Ovary (tissue), 9 donors: ENCODE measurements around the gene ATP5PO. TPM values are rescaled to one million over a fixed set of nuclear protein-coding genes. Genes with fewer than 3 reads are reported as not detected.
"Not testable (repeated sequence)": the region's sequence is repeated elsewhere in the genome, so short reads cannot be mapped to it uniquely, and the experiment has no call there.

Source experiments
- DNase-seq, 5 donors: peaks; one replicate each; pipeline ENCODE4 v3.0.0-alpha.2; 2019 to 2020
- H3K27ac ChIP-seq, 2 donors: fragments of 200-600 bp; one replicate each; pipeline versions ENCODE4 v1.5.1 to v1.8.0; 2019 to 2022
- H3K27me3 ChIP-seq: fragments of 200-600 bp; one replicate; pipeline ENCODE4 v1.8.0; 2022
- H3K36me3 ChIP-seq: fragments of 200-600 bp; sonication (generic); one replicate; pipeline ENCODE4 v1.5.1; 2019
- H3K4me1 ChIP-seq: one replicate; pipeline ENCODE4 v1.8.1; 2013; ENCODE audit warnings: mild to moderate bottlenecking, moderate library complexity; ENCODE audit not compliant: insufficient read depth
- H3K4me3 ChIP-seq: fragments of 200-600 bp; sonication (generic); one replicate; pipeline ENCODE4 v1.5.1; 2017
- H3K9me3 ChIP-seq, 2 donors: fragments of 200-600 bp in 1 of 2; sonication (generic) in 1 of 2; one replicate each; pipeline versions ENCODE4 v1.5.1 to v1.8.1; 2013 to 2019; ENCODE audit warnings: mild to moderate bottlenecking in 1 of 2, moderate library complexity in 1 of 2
- EP300 ChIP-seq: sonication (generic); formaldehyde crosslinking; IDR thresholded peaks from one replicate; pipeline ENCODE4 v1.6.1; 2017; ENCODE audit warnings: antibody characterized with exemption
- POLR2A ChIP-seq: fragments of 450-650 bp; IDR thresholded peaks from one replicate; pipeline ENCODE4 v1.6.1; 2017; ENCODE audit warnings: antibody characterized with exemption, mild to moderate bottlenecking, moderate library complexity
- WGBS, 3 donors: extraction: QIAGEN DNeasy Blood & Tissue Kit in 1 of 3; methylation state at CpG; one replicate each; pipeline versions ENCODE4 v1.1.5 to v1.1.7; 2013 to 2017; 5-methylcytosine and 5-hydroxymethylcytosine counted together
- intact Hi-C, 4 donors: fragments of 100-400 bp; cut with DNase I; formaldehyde crosslinking; loops; one replicate each; pipeline versions ENCODE4 v1.11.0 to v1.15.1; 2022 to 2023
- polyA plus RNA-seq, 2 donors: library from polyadenylated mRNA; stranded (reverse); fragments of 200-250 nt in 1 of 2; fragments of 350-450 nt in 1 of 2; fragmentation: Illumina TruSeq in 1 of 2; extraction: RNeasy Lipid Tissue Mini Kit (QIAGEN cat#74804) in 1 of 2; gene quantifications; one replicate each; pipeline ENCODE4 v1.2.3, GENCODE V29; 2013 to 2014
- total RNA-seq, 7 donors: library from RNA; depleted of rRNA in 2 of 7; stranded (reverse); fragments of >200 nt in 2 of 7; fragmentation: NEBNext Ultra II Directional in 3 of 7; extraction: Animal tissue kit (Norgen Biotek cat#: 25700) in 3 of 7; gene quantifications; one replicate each; pipeline versions ENCODE4 v1.1.0 to v1.2.4, GENCODE V29; 2016 to 2023
- TF ChIP-seq, protein P1 (sequence below), 3 donors: fragments of 450-650 bp in 2 of 3; fragments of 200-600 bp in 1 of 3; IDR thresholded peaks; one replicate each; pipeline versions ENCODE4 v1.5.1 to v1.8.0; 2016 to 2022; ENCODE audit warnings: antibody characterized with exemption in 3 of 3, mild to moderate bottlenecking in 1 of 3
- donor health status: DM: no; HTN: no; CAD: no; lungs with moderate emphysema.
- donor health status: DM: no; HTN: no; CAD: no.
- donor health status: Bipolar disorder and iron deficiency.
- donor health status: DM: yes; HTN: yes; CAD: no.
- donor health status: DM: no; HTN: no; CAD: no.
- donor health status: DM: yes; HTN: yes; CAD: no.

ATP5PO gene
- total and polyA plus RNA-seq, 9 donors = 144 to 283 (median 170) TPM

DNA sequence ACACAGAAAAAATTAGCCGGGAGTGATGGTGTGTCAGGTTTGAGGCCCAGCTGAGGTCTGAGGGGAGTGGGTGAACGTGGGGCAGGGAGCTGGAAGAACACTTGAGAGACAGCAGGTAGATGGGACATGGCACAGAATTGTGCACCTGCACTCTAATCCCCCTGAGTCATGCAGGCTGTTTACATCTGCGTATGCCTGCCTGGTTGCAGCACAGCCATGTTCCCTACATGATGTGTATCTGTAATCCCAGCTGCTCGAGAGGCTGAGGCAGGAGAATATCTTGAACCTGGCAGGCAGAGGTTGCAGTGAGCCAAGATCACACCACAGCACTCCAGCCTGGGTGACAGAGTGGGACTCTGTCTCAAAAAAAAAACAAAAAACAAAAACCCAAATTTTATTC lies 44.8 kb downstream of the ATP5PO start:
- Histone ChIP-seq H3K9me3 (no peaks in the 10 kb centered on the region), H3K4me3 (no peak overlapping the region), H3K27me3 (no peaks in the 10 kb centered on the region), H3K27ac (no peak overlapping the region), H3K36me3 (no peaks in the 10 kb centered on the region), H3K4me1 (no peaks in the 10 kb centered on the region)
- intact Hi-C loops = no loop called here
- DNase-seq = no peak
- 88 to 93% (median 90%) methylated on average over 4 of the region's 4 CpGs for WGBS, 3 donors
- TF ChIP-seq, protein P1, sequence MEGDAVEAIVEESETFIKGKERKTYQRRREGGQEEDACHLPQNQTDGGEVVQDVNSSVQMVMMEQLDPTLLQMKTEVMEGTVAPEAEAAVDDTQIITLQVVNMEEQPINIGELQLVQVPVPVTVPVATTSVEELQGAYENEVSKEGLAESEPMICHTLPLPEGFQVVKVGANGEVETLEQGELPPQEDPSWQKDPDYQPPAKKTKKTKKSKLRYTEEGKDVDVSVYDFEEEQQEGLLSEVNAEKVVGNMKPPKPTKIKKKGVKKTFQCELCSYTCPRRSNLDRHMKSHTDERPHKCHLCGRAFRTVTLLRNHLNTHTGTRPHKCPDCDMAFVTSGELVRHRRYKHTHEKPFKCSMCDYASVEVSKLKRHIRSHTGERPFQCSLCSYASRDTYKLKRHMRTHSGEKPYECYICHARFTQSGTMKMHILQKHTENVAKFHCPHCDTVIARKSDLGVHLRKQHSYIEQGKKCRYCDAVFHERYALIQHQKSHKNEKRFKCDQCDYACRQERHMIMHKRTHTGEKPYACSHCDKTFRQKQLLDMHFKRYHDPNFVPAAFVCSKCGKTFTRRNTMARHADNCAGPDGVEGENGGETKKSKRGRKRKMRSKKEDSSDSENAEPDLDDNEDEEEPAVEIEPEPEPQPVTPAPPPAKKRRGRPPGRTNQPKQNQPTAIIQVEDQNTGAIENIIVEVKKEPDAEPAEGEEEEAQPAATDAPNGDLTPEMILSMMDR (IDR thresholded peaks at IDR 0.05) = no peak
- TF ChIP-seq EP300 (no peak), POLR2A (no peak)

DNA sequence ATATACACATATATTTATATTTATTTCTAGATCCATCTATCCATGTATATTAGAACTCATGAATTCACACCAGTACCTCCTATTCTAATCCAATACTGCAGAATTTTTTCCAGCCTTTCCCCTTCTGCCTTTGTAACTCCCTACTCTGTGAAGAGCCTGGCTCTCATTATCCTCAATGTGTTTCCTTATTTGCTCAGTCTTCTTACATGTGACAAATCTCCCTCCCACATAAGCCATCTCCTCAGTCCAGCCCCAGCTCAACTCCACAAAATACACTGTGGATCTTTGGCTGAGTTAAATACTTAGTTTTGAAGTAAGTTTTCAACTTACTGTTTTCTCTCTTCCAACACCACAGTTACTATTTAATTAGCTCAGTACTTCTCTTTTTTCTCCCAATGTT lies 45.7 kb downstream of the ATP5PO start:
- no peaks in the 10 kb centered on the region for H3K27me3 ChIP-seq
- no peaks in the 10 kb centered on the region for H3K9me3 ChIP-seq
- DNase-seq = no peak
- intact Hi-C loops = no loop called here
- TF ChIP-seq EP300 (no peak), POLR2A (no peak)
- TF ChIP-seq, protein P1 (IDR thresholded peaks at IDR 0.05) = no peak
- H3K4me1 ChIP-seq = no peaks in the 10 kb centered on the region
- H3K27ac ChIP-seq = no peak overlapping the region
- no peak overlapping the region for H3K4me3 ChIP-seq
- H3K36me3 ChIP-seq = no peaks in the 10 kb centered on the region

DNA sequence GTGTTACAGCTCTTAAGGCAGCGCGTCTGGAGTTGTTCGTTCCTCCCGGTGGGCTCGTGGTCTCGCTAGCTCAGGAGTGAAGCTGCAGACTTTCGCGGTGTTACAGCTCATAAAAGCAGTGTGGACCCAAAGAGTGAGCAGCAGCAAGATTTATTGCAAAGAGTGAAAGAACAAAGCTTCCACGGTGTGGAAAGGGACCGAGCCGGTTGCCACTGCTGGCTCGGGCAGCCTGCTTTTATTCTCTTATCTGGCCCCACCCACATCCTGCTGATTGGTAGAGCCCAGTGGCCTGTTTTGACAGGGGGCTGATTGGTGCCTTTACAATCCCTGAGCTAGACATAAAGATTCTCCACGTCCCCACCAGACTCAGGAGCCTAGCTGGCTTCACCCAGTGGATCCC lies 47.7 kb downstream of the ATP5PO start:
- intact Hi-C loops, H3K27me3 ChIP-seq, H3K9me3 ChIP-seq, H3K36me3 ChIP-seq, DNase-seq, H3K4me3 ChIP-seq, H3K27ac ChIP-seq, H3K4me1 ChIP-seq: not testable (repeated sequence)
- 61 to 74% (median 68%) methylated on average over 13 of the region's 13 CpGs for WGBS, 3 donors

DNA sequence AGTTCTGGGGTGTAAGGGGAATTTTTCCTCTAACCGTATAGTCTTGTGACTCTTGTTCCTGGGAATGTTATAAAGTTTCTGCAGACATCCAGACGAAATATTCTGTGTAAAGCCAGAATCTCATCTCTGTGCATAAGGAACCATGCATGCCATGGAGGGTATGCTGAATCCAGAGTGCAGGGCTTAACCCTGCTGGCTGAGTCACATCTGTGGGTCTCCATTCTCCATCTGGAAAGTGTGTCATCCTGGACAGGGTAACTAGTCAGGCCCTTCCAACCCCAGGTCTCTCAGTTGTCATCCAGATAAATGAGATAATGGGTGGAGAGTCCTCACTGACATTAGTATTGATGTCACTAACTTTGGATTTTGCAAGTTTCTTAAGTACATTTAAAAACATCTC lies 48.8 kb downstream of the ATP5PO start:
- Histone ChIP-seq H3K27ac (no peak overlapping the region), H3K9me3 (no peaks in the 10 kb centered on the region), H3K4me1 (no peaks in the 10 kb centered on the region), H3K4me3 (no peak overlapping the region), H3K27me3 (no peaks in the 10 kb centered on the region), H3K36me3 (no peaks in the 10 kb centered on the region)
- no peak for TF ChIP-seq POLR2A
- TF ChIP-seq, protein P1 (IDR thresholded peaks at IDR 0.05) = no peak
- no peak for TF ChIP-seq EP300
- DNase-seq = no peak
- intact Hi-C loops = no loop called here
- WGBS, 3 donors = 75 to 79% (median 77%) methylated on average over 2 of the region's 2 CpGs

DNA sequence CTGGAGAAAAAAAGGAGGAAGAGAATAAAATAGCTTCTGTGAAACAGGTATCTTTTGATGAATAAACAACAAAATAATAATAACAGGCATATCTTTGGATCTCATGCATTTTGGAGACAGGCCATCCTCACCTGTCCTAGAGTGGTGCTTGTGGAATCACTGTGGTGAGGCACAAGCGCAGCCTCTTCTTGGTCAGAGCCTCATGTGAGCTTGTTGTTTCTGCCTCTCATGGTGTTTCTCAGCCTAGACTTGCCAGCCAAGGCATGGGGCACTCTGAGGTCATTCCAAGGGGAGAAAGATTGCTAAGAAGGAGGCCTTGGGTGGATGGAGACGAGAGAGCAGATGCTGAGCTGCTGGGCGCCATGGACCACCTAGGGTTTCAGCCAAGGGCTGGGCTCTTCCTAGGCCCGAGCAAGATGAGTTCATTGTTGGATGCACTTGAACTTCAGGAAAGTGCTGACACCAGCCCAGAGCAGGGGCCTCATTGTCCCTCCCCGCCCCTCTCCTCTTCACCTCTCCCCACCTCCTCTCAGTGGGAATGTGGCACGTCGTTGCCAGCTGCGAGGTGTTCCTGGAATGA lies 49.5 kb downstream of the ATP5PO start:
- H3K4me3 ChIP-seq = no peak overlapping the region
- intact Hi-C loops = no loop called here
- H3K36me3 ChIP-seq = no peaks in the 10 kb centered on the region
- no peak overlapping the region for H3K27ac ChIP-seq
- TF ChIP-seq POLR2A = no peak
- H3K4me1 ChIP-seq = no peaks in the 10 kb centered on the region
- no peaks in the 10 kb centered on the region for H3K9me3 ChIP-seq
- DNase-seq = no peak
- H3K27me3 ChIP-seq = no peaks in the 10 kb centered on the region
- 82 to 90% (median 85%) methylated on average over 7 to 8 of the region's 8 CpGs for WGBS, 3 donors
